ENCODE data around the gene SHISA6.
"Not testable (repeated sequence)": the region's sequence is repeated elsewhere in the genome, so short reads cannot be mapped to it uniquely, and the experiment has no call there.

SHISA6 gene

GRCh38 chr17:11267999-11268575 is 27.1 kb downstream of the SHISA6 start:
- DNase-seq, result no peak

DNA sequence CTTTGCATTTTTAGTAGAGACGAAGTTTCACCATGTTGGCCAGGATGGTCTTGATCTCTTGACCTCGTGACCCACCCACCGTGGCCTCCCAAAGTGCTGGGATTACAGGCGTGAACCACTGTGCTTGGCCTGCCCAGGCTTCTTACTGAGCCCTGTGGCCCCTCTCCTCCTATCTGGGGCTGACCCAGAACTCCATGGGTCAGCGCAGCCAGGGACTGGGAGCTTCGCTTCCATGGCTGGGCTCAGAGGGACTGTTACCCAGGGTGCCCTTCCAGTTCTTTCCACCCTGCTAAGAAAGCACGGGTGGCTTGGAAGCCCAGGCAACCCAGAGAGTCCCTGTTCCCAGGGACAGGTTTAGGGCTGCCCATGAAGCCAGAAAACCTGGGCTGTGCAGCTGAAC is 28.2 kb downstream of the SHISA6 start:
- no peak for DNase-seq

DNA sequence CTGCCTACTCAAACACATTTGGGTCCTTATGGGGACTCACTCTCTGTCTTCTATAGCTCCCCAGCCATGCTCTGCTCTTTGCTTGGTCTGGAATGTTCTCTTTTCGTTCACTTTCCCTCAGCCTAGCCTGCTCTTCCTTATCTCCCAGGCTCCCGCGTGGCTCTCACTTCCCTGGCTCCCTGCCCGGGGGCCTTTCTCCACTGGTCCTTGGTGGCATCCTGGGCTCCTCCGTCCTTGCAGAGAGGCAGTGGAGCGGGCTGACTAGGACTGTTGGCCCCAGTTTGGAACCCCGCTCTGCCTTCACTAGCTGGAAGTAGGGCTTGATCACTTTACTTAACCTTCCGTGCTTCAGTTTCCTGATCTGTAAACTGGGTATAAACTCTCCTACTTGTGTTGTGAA is 31.2 kb downstream of the SHISA6 start:
- DNase-seq, result no peak

GRCh38 chr17:11273596-11273995 is 32.6 kb downstream of the SHISA6 start:
- DNase-seq, result no peak

DNA sequence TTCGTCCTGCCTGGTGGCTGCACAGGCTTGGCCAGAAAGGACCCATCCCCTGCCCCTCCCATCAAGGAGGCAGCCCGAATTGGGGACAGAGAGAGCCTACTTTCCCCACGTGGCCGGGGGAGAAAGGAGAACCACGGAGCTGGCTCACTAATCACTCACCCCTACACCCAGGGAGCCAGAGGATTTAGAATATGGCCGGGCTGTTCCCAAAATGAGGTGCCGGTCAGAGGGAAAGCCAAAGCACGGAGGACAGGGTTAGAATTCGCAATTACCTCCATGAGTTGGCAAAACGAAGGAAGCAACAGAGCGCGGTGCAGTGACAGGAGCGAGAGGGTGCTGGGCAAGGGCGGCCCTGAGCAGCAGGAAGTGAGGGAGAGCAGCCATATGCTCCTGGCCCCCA is 33.1 kb downstream of the SHISA6 start:
- no peak for DNase-seq

GRCh38 chr17:11276486-11276885 is 35.5 kb downstream of the SHISA6 start:
- no peak for DNase-seq

DNA sequence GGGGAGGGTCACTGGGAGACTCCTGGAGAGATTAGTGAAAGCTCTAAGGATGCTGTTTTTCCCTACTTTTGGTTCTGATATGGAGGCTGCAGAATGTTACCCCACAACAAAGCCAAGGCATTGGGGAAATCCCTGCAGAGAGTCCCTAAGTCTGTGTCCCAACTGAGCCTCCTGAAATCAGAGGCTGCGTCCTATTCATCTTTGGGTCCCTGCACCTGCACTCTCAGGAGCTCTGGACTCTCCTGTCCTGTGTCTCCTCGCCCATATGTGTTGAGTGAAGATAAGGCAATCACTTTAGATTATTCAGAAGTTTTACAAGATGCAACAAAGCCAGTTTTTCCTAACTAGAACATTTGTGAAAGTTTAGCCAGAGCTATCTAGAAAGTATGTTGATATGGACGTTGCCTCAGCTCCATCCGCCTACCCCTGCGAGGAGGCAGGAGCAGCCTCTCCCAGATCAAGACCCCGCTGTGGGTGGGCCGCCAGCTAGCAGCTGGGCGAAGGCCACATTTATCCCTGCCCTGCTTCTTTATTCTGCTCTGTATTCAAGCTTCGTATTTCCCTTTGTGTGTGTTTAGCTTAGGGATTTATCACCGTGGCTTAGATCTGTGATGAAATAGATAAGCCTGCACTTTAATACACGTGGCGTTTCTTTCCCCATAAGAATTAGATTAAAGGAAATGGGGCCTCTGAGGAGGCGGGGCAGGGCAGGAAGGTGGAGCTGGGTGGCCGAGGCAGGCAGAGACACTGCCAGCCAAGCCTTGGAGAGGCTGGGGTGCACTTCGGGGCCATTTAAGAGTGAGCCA is 37.4 kb downstream of the SHISA6 start:
- DNase-seq, result no peak

GRCh38 chr17:11278992-11279270 is 37.9 kb downstream of the SHISA6 start:
- DNase-seq, result no peak

DNA sequence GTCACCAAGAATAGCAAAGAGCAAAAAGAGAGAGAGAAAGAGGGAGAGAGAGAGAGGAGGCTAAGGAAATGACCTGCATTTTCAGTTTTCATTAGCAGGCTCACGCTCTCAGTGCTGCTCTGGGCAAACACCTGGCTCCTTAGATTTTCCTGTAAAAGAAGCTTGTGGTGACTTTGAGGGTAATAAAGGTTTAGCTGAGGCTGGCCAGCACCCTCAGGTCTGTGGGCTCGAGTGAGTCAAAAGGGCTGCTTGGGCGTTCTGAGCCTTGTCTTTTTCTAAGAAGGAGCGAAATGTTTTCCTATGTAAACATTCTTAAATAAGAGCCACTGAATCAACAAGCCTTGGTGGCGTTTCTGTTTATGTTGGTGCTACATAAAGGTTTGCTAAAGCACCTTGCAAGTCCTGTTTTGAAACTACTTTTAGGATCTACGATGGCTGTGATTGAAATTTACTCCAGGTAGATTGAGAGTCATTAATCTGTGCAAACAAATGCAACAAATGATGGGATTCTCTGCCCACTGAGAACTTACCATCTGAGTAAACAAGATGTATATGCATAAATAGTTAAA is 38.8 kb downstream of the SHISA6 start:
- DNase-seq, result no peak

DNA sequence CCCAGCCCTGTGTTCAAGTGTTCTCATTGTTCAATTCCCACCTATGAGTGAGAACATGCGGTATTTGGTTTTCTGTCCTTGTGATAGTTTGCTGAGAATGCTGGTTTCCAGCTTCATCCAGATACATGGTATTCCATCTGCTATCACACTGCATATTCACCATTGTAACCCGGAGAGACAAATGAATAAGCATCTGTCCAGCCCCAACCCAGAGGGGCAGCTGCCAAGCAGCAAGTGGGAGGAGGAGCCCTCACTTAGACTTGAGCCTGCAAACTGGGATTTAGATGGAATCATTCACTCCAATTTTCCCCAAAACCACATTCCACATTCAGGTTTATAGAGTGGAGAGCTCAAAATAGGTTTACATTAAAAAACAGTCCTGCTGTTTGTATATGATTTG is 41.6 kb downstream of the SHISA6 start:
- no peak for DNase-seq

DNA sequence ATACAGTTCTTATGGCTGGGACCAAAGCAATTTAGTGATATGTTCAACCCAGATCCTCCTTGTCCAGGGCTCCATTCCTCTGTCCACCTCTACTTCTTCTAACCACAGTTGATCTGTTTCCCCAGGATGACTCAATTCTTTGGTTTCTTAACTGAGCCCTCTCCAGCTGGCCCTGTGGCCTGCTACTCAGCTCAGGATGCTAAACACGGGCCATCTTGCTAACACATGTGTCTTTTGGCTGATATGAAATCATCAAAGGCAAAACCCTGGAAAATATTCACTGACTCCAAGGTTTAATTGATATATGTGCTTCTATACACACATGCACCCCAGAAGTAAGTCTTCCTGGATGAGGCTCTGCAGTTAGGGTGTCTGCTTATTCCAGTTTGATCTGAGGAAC is 43.8 kb downstream of the SHISA6 start:
- DNase-seq, result no peak

- DNase-seq, result no peak
Observed at GRCh38 chr17:11285946-11286345, 44.9 kb downstream of the SHISA6 start.

- DNase-seq, result no peak
Observed at GRCh38 chr17:11287791-11288190, 46.8 kb downstream of the SHISA6 start.

DNA sequence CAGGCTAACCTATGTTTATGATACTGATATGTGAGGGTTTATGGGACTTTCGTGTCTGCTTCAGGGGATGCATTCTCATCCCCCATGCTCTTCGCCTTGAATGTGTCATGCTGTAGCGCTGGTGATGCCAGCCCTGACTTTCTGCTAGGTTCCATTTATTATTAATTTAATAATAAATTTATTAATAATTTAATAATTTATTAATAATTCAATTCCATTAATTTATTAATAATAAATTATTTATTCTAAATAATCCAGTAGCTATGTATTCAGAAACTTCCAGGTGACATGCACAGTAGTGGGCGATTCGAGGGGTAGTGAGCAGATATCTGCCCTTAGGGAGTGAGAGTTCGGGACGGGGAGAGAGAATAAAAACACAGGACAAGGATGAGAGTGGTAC is 49.8 kb downstream of the SHISA6 start:
- DNase-seq, result no peak

- no peak for DNase-seq
Observed at GRCh38 chr17:11292491-11292890, 51.5 kb downstream of the SHISA6 start.

- DNase-seq, result no peak
Observed at GRCh38 chr17:11293480-11293879, 52.5 kb downstream of the SHISA6 start.

- DNase-seq, result no peak
Observed at GRCh38 chr17:11294826-11295225, 53.8 kb downstream of the SHISA6 start.

DNA sequence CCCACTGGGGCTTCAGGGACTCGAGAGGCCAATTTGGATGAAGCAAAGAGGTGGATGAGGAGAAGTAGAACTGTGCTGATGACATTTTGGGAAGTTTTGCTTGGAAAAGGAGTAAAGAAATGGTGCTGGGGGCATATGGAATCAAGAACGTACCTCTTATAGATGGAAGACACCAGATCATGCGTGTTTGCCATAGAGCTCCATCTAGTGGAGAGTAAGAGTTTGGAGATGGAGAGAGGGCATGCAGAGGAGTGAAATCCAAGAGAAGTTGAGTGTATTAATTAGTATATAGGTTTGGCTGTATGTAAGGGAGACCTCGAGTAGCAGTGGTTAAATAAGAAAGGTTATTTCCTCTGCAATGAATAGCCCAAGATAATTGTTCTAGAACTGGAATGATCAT is 56.0 kb downstream of the SHISA6 start:
- no peak for DNase-seq

DNA sequence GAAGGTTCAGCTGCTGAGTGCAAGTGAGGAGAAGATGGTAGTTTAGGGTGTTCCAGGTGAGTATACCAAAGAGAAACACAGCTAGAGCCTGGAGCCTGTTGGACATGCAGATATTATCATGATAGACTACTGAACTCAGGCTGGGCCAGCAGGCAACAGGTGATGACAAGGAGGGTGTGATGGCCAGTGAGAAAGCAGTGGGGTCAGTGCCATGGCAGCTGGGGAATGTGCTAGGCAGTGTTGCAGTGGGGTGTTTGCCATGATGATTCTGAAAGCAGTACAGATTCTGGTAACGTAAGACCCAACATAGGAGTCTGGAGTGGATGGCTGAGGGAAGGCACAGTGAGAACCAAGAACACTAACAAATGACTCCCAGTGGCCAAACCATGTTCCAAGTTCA is 57.4 kb downstream of the SHISA6 start:
- no peak for DNase-seq

DNA sequence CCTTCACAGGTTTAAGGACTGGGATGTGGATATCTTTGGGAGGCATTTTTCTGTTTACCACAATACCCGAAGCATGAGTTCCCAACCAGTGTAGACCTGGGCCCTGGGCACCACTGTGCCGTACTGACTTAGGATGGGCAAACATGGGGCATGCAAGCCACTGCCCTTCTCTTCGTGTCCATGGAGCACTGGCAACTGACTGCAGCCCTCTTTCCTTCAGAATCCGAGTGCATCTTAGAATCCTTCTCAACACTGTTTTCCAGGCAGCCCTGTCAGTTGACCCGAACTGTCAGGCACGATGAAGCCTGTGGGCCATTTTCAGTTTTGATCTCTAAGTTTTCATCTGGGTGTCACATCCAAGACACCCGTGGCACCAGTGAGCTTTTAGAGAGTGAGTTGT is 59.2 kb downstream of the SHISA6 start:
- DNase-seq, result no peak

DNA sequence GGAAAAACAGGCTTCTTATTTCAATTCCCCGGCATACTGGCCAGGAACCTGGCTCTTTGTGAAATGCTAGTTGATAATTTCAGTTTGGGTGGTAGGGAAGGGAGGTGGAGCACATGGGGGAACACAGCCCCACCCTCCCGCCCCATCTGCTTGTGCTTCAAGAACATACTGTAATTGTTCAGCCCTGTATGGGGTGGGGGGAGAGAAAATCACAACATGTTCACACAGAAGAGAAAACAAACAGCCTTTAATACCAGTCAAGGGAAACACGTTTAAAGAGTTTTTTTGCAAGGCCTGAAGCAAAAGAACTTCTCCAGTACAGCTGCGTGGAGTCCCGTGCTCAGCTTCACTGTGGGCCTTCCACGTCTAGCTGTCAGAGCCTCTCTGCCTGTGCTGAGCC is 59.7 kb downstream of the SHISA6 start:
- no peak for DNase-seq

GRCh38 chr17:11301874-11302273 is 60.9 kb downstream of the SHISA6 start:
- not testable (repeated sequence) for DNase-seq

DNA sequence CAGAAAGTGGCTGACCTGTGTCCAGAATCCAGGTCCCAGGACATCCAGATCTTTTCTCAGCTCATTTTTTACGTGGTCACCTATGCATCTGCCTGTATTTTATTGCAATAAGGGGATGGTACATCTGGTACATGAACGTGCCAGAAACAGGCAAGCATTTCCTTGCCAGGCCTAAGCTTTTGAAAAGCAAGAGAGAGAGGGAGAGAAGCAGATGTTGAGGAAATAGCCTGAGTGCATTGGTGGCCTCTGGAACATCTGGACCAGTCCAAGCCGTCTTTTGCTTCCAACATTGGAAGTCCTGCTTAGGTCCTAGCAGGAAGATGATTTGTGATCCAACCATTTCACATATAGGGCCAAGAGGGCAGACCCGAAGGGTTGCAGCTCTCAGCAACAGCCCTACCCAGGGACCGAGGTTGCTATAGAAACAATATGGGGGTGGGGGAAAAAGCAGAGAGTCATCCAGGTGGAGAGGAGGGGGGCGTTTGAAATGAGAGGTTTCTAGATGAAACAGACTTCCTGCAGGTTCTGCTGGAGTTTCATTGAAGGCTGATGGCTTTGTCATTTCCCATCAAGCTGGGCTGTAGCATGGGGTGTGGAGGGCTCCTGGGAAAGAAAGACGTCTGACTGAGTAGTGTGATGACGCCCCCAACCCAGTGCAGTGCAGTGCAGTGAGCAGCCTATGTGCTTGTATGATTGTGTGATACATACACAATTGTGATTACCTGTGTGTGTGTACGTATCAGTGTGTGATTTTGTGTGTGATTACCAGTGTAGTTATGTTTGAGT is 61.6 kb downstream of the SHISA6 start:
- no peak for DNase-seq
